Muscle of leg (tissue), 11 donors: ENCODE measurements around the gene FCMR. TPM values are rescaled to one million over a fixed set of nuclear protein-coding genes. Genes with fewer than 3 reads are reported as not detected.

Source experiments
- DNase-seq: peaks from one replicate; pipeline ENCODE4 v3.0.0; 2013
- H3K27ac ChIP-seq: one replicate; pipeline ENCODE4 v1.5.1; 2013; ENCODE audit warnings: mild to moderate bottlenecking, low read length, control low read depth
- H3K27me3 ChIP-seq: one replicate; pipeline ENCODE4 v1.6.1; 2013; ENCODE audit warnings: low read length; ENCODE audit not compliant: control insufficient read depth, insufficient read depth
- H3K36me3 ChIP-seq: one replicate; pipeline ENCODE4 v1.6.1; 2013; ENCODE audit warnings: low read length; ENCODE audit not compliant: control insufficient read depth, insufficient read depth
- H3K4me1 ChIP-seq: one replicate; pipeline ENCODE4 v1.6.1; 2013; ENCODE audit warnings: low read length; ENCODE audit not compliant: control insufficient read depth, insufficient read depth
- H3K4me3 ChIP-seq: one replicate; pipeline ENCODE4 v1.5.1; 2013; ENCODE audit warnings: low read length, control low read depth
- H3K9me3 ChIP-seq: replicated peaks from 2 replicates; pipeline ENCODE4 v1.6.1; 2013; ENCODE audit warnings: low read depth, low read length; ENCODE audit not compliant: control insufficient read depth
- WGBS: methylation state at CpG from one replicate; pipeline ENCODE4 v1.1.5; 2013; ENCODE audit warnings: missing lambda C conversion rate; ENCODE audit not compliant: insufficient coverage; 5-methylcytosine and 5-hydroxymethylcytosine counted together
- polyA plus RNA-seq, 8 donors: library from polyadenylated mRNA; unstranded; fragments of 120-200 nt; gene quantifications; one replicate each; pipeline versions ENCODE4 v1.2.1 to v1.2.3, GENCODE V29; 2013; ENCODE audit warnings: inconsistent platforms in 1 of 8, low replicate concordance in 1 of 8; ENCODE audit not compliant: insufficient read length in 8 of 8, insufficient read depth in 1 of 8
- total RNA-seq: library from RNA; stranded (reverse); fragments of 120-200 nt; gene quantifications from one replicate; pipeline ENCODE4 v1.2.4, GENCODE V29; 2013

FCMR gene
- total and polyA plus RNA-seq, 9 donors = 0.58 to 2.2 (median 1.4) TPM

GRCh38 chr1:206951318-206952100 lies 29.8 kb upstream of the FCMR start:
- WGBS = 50% methylated on average over 3 of the region's 4 CpGs
- no peak overlapping the region for H3K4me3 ChIP-seq

DNA sequence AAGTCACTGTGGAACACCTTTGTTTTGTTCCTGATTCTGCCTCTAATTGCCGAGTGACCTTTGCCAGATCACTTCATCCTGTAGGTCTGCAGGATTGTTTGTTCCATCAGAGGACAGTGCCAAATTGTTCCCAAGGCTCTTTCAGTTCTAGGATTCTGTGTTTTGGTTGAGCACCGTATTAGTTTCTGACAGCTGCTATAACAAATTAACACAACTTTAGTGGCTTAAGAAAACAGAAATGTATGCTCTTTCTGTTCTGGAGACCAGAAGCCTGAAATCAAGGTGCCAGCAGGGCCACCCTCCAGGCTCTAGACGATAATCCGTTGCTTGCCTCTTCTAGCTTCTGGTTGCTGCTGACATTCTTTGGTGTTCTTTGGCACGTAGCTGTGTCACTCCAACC lies 27.9 kb upstream of the FCMR start:
- Histone ChIP-seq H3K9me3 (no peaks in the 10 kb centered on the region), H3K27ac (no peak overlapping the region), H3K36me3 (no peaks in the 10 kb centered on the region), H3K4me3 (no peak overlapping the region), H3K27me3 (peaks cover 11% of the 10 kb centered on the region), H3K4me1 (no peaks in the 10 kb centered on the region)
- whole genome bisulfite sequencing = 76% methylated on average over 3 of the region's 5 CpGs
- no peak for DNase-seq

More at GRCh38 chr1:206951318-206952100, 29.8 kb upstream of the FCMR start:
- DNase-seq = no peak
- Histone ChIP-seq H3K9me3 (no peaks in the 10 kb centered on the region), H3K27me3 (peaks cover 3% of the 10 kb centered on the region), H3K27ac (no peak overlapping the region), H3K4me1 (peaks cover 7% of the 10 kb centered on the region), H3K36me3 (no peaks in the 10 kb centered on the region)

DNA sequence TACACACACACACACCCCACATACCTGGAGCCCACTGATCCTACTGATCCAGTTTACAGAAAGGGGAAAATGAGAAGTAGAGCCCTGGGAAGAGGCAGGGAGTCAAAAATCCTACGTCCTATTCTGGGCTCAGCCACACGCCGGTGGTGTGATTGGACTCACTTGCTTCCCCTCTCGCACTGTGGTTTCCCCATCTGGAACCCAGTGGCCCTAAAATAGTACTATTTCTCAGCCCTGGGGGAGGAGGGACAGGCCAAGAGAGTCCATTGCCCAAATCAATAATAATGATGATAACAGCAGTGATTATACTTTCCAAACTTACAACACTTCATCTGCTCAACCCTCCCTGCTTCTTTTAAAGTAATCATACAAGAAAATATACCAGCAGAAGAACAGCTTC lies 27.5 kb upstream of the FCMR start:
- Histone ChIP-seq H3K27ac (no peak overlapping the region), H3K27me3 (peaks cover 13% of the 10 kb centered on the region), H3K36me3 (no peaks in the 10 kb centered on the region), H3K4me1 (no peaks in the 10 kb centered on the region), H3K4me3 (no peak overlapping the region), H3K9me3 (no peaks in the 10 kb centered on the region)
- DNase-seq = peak; percentile 36
- WGBS = no CpG with 5 or more reads among the region's 4 CpGs

GRCh38 chr1:206947255-206947654 lies 25.5 kb upstream of the FCMR start:
- Histone ChIP-seq H3K9me3 (no peaks in the 10 kb centered on the region), H3K4me3 (no peak overlapping the region), H3K36me3 (no peaks in the 10 kb centered on the region), H3K27me3 (peaks cover 15% of the 10 kb centered on the region), H3K27ac (no peak overlapping the region), H3K4me1 (no peaks in the 10 kb centered on the region)
- DNase-seq = no peak
- WGBS = no CpG with 5 or more reads among the region's 3 CpGs

DNA sequence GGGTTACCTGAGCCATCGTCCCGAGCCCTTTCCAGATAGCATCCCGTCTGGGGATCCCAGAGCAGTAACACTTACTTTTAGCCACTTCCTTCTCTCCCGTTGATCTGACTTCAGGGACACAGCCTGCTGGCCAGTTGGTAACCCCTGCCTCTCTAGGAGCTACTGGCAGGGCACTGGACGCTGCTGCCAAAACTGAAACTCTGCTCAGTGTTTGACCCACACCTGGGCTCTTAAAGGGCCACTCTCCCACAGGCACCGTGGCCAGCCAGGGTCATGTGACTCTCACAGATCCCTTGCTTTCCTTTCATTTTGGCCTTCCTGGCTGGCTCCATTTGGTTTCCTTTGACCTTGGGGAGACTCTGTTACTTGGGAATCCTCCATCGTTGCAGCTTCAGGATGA lies 24.5 kb upstream of the FCMR start, which contains the start of gene PIGR:
TSS of gene PIGR (minus strand) at position 206 of the 400 bp plus-strand sequence. CDS start 5,935 bp downstream, outside the sequence.
- no peak within 1 kb of the TSS for H3K27ac ChIP-seq
- no peaks in the 10 kb centered on the region for H3K9me3 ChIP-seq
- no peak for DNase-seq
- H3K4me3 ChIP-seq = no peak within 1 kb of the TSS
- H3K4me1 ChIP-seq = no peaks in the 10 kb centered on the region
- H3K36me3 ChIP-seq = no peaks in the 10 kb centered on the region
- WGBS = 48% methylated on average over 3 of the region's 7 CpGs
- peaks cover 15% of the 10 kb centered on the region for H3K27me3 ChIP-seq

DNA sequence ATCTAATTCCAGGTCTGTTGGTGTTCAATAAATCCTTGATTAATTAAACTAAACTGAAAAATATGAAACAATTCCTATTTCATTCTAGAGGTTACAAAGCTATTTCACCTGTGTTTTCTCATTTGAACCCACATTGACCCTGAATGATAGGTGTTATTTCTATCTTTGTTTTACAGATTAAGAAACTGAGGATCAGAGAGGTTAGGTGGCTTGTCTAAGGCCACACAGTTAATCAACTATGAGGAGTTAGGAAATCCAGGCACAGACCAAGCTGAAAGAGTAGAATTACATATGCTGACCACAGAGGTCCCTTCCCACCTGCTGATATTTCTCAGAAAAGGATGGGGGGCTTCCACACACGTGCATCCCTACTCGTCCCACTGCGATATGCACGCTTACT lies 24.0 kb upstream of the FCMR start:
- H3K4me3 ChIP-seq = no peak overlapping the region
- no peaks in the 10 kb centered on the region for H3K4me1 ChIP-seq
- DNase-seq = no peak
- peaks cover 15% of the 10 kb centered on the region for H3K27me3 ChIP-seq
- no peak overlapping the region for H3K27ac ChIP-seq
- no peaks in the 10 kb centered on the region for H3K36me3 ChIP-seq
- no CpG with 5 or more reads among the region's 4 CpGs for WGBS
- H3K9me3 ChIP-seq = no peaks in the 10 kb centered on the region

- H3K4me3 ChIP-seq = no peak overlapping the region
- no CpG with 5 or more reads among the region's 5 CpGs for WGBS
- no peaks in the 10 kb centered on the region for H3K4me1 ChIP-seq
- DNase-seq = no peak
- no peaks in the 10 kb centered on the region for H3K9me3 ChIP-seq
- no peak overlapping the region for H3K27ac ChIP-seq
- H3K27me3 ChIP-seq = peaks cover 15% of the 10 kb centered on the region
- H3K36me3 ChIP-seq = no peaks in the 10 kb centered on the region
Measured at GRCh38 chr1:206944703-206945102, 23.0 kb upstream of the FCMR start.

DNA sequence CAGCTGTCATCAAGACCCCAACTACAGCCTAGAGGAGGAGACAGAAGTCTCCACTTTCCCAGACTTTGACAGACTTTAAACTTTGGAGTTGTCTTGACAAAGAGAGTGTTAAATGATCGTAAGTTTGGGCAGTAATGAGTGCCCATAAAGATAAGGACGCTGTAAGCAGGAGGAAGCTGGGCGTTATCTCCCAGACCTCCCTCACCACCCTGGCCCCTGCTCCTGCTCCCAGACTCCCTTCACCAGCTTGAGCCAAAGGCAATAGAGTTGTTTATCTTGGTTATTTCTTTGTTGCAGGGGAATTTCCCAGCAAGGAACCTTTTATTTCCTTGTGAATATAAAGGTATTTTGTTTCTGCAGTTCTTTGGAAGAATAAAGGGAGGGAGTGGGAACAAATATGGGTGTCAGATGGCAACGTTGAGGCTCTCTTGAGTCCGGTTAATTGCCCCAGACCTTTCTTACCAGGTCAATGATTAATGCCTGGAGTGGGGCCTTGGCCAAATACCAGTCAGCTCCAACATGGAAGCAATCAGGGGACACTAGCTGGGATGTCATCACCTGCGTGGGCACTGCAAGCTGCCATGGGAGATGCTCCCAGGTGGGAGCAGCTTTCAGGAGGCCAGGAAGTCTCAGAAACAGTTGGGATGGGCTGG lies 20.2 kb upstream of the FCMR start:
- 28% methylated on average over 2 of the region's 6 CpGs for WGBS

DNA sequence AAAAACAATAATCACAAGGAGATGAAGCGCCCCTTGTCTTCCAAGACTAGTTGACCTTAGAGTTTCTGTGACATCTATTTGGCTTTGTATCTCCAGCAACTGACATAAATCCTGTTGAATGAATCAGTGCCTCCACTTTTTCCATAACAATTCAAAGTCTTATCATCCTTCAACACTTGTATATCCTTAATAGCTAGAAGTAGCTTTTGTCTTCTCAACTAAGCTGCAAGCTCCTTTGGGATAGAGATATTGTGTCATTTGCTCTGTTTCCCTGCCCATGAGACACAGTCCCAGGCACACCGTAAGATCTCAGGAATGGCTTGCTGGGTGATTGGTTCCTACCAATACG lies 18.8 kb upstream of the FCMR start:
- no peak overlapping the region for H3K4me3 ChIP-seq
- WGBS = 100% methylated on average over 1 of the region's 3 CpGs
- peaks cover 11% of the 10 kb centered on the region for H3K27me3 ChIP-seq
- H3K4me1 ChIP-seq = no peaks in the 10 kb centered on the region
- H3K9me3 ChIP-seq = no peaks in the 10 kb centered on the region
- no peak overlapping the region for H3K27ac ChIP-seq
- no peak for DNase-seq
- H3K36me3 ChIP-seq = no peaks in the 10 kb centered on the region

More for the DNA sequence above, 20.2 kb upstream of the FCMR start:
- H3K36me3 ChIP-seq = no peaks in the 10 kb centered on the region
- H3K27ac ChIP-seq = no peak overlapping the region
- H3K27me3 ChIP-seq = peaks cover 13% of the 10 kb centered on the region
- DNase-seq = no peak
- H3K9me3 ChIP-seq = no peaks in the 10 kb centered on the region
- no peak overlapping the region for H3K4me3 ChIP-seq
- H3K4me1 ChIP-seq = no peaks in the 10 kb centered on the region

DNA sequence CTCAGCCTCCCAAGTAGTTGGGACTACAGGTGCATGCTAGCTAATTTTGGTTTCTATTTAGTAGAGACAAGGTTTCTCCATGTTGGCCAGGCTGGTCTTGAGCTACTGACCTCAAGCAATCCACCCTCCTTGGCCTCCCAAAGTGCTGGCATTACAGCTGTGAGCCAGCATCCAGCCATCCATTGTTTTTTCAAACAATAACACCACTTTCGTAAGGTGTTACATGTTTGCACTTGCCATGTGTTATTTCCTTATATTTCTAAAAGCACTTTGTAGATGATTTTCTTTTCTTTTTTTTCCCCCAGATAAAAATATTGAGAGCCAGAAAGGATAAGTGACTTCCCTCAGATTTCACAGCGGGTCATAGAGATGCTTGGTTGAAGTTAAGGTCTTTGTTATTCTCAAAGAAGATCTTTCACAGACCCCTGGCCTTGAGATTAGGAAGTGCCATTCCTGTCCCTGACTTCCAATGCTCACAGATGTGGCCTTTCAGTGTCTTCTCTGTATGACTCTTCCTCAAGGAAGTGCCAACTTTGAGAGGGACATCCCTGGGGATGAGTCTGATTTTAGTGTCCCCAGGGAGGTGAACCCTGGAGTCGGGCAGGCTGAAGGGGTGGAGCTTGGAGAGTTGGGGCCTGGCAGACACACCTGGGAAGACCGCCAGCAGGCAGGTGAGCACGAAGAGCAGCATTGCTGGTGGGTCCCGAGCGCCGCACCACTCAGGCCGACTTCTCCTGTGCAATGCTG lies 18.3 kb upstream of the FCMR start:
- H3K27ac ChIP-seq = no peak overlapping the region
- H3K4me3 ChIP-seq = no peak overlapping the region
- 82% methylated on average over 7 of the region's 9 CpGs for WGBS
- no peaks in the 10 kb centered on the region for H3K9me3 ChIP-seq
- DNase-seq = no peak
- H3K27me3 ChIP-seq = peaks cover 7% of the 10 kb centered on the region
- no peaks in the 10 kb centered on the region for H3K36me3 ChIP-seq
- no peaks in the 10 kb centered on the region for H3K4me1 ChIP-seq
